Neutrophil (primary cell): ENCODE results near the gene ADAMTS2.

Experiments used
- H3K27ac ChIP-seq: fragments of 200-600 bp; sonication (generic); 2 replicates; pipeline ENCODE4 v1.5.1; 2016; ENCODE audit warnings: mild to moderate bottlenecking, moderate library complexity
- H3K27me3 ChIP-seq: fragments of 200-600 bp; sonication (generic); 2 replicates; pipeline ENCODE4 v1.6.0; 2016; ENCODE audit warnings: mild to moderate bottlenecking
- H3K36me3 ChIP-seq: fragments of 200-600 bp; sonication (generic); 2 replicates; pipeline ENCODE4 v1.5.1; 2017
- H3K4me1 ChIP-seq, 2 experiments: fragments of 200-600 bp in 1 of 2; sonication (generic) in 1 of 2; 1 replicate in 1 of 2; 2 replicates in 1 of 2; pipeline versions ENCODE4 v1.5.1 to v1.6.1; 2013 to 2016; ENCODE audit warnings: low read depth in 1 of 2, low read length in 1 of 2, mild to moderate bottlenecking in 1 of 2, moderate library complexity in 1 of 2; ENCODE audit not compliant: control insufficient read depth in 1 of 2, insufficient read depth in 1 of 2
- H3K4me3 ChIP-seq, 2 experiments: fragments of 200-600 bp in 1 of 2; sonication (generic) in 1 of 2; 1 replicate in 1 of 2; 2 replicates in 1 of 2; pipeline ENCODE4 v1.5.1; 2013 to 2016; ENCODE audit warnings: low read depth in 1 of 2, low read length in 1 of 2, mild to moderate bottlenecking in 1 of 2, moderate library complexity in 1 of 2
- H3K9me3 ChIP-seq: fragments of 200-600 bp; sonication (generic); 2 replicates; pipeline ENCODE4 v1.5.1; 2016
- TF ChIP-seq, protein P1 (sequence below): fragments of 200-600 bp; sonication (generic); IDR thresholded peaks from 2 replicates; pipeline ENCODE4 v1.5.1; 2016; ENCODE audit warnings: antibody characterized with exemption

ADAMTS2 gene

DNA sequence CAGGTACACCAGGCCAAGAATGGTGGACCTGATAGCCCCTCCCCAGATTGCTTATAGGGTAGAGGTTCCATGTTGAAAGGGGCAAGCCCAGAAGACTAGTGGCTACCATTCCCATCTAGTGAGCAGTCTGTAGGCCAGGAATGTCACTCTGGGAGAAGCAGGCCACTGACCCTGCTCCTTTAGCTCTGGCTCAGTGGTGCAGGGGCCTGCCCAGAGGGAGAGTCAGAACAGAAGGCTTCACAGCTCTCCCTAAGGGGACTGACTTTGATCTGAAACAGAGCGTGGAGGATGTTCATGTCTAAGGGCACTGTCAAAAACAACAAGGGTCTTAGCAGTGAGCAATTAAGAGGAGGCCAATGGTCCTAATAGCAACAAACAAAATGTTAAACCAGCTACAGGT, 203.4 kb downstream of the ADAMTS2 start:
- H3K27me3 ChIP-seq, result no peaks in the 10 kb centered on the region
- no peaks in the 10 kb centered on the region for H3K9me3 ChIP-seq
- H3K4me3 ChIP-seq, result no peak overlapping the region
- H3K4me1 ChIP-seq, result no peaks in the 10 kb centered on the region
- H3K36me3 ChIP-seq, result no peaks in the 10 kb centered on the region
- no peak overlapping the region for H3K27ac ChIP-seq
- TF ChIP-seq, protein P1, sequence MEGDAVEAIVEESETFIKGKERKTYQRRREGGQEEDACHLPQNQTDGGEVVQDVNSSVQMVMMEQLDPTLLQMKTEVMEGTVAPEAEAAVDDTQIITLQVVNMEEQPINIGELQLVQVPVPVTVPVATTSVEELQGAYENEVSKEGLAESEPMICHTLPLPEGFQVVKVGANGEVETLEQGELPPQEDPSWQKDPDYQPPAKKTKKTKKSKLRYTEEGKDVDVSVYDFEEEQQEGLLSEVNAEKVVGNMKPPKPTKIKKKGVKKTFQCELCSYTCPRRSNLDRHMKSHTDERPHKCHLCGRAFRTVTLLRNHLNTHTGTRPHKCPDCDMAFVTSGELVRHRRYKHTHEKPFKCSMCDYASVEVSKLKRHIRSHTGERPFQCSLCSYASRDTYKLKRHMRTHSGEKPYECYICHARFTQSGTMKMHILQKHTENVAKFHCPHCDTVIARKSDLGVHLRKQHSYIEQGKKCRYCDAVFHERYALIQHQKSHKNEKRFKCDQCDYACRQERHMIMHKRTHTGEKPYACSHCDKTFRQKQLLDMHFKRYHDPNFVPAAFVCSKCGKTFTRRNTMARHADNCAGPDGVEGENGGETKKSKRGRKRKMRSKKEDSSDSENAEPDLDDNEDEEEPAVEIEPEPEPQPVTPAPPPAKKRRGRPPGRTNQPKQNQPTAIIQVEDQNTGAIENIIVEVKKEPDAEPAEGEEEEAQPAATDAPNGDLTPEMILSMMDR, result no peak

DNA sequence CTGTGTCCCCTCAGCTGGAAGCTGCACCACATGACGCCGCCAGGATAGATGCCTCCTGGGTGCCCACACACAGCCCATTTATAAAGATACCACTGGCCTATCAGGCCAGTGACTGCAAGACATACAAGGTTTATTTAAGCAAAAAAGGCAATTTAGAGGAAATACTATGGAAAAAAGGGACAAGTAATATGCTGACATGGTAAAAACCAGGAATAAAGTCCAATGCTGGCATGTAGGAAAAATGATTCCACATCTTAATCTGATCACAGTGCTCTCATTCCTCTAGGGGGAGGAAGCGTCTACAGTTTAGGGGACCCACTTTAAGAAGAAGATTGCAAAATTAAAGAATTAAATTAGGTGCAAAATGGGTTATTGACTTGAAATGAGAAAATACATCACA, 205.0 kb downstream of the ADAMTS2 start:
- TF ChIP-seq, protein P1, result no peak
- Histone ChIP-seq H3K9me3 (no peaks in the 10 kb centered on the region), H3K36me3 (no peaks in the 10 kb centered on the region), H3K27ac (no peak overlapping the region), H3K4me1 (no peaks in the 10 kb centered on the region), H3K4me3 (no peak overlapping the region), H3K27me3 (no peaks in the 10 kb centered on the region)

DNA sequence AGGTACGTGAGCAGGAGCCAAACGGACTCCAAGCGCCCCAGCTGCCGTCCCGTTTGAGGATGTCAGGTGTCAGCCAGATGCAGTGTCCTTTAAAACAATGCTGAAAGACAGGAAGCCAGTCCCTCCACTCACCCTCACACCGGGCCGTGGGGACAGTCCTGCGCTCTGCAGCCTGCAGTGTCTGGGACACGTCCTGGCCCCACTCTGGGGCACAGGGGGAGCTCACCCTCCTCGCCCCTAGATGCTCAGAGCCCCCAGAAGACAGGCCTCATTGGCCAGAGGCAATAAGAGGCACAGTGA, 205.4 kb downstream of the ADAMTS2 start:
- Histone ChIP-seq H3K9me3 (no peaks in the 10 kb centered on the region), H3K27ac (no peak overlapping the region), H3K36me3 (no peaks in the 10 kb centered on the region), H3K4me1 (no peaks in the 10 kb centered on the region), H3K4me3 (no peak overlapping the region), H3K27me3 (no peaks in the 10 kb centered on the region)
- TF ChIP-seq, protein P1, result no peak

DNA sequence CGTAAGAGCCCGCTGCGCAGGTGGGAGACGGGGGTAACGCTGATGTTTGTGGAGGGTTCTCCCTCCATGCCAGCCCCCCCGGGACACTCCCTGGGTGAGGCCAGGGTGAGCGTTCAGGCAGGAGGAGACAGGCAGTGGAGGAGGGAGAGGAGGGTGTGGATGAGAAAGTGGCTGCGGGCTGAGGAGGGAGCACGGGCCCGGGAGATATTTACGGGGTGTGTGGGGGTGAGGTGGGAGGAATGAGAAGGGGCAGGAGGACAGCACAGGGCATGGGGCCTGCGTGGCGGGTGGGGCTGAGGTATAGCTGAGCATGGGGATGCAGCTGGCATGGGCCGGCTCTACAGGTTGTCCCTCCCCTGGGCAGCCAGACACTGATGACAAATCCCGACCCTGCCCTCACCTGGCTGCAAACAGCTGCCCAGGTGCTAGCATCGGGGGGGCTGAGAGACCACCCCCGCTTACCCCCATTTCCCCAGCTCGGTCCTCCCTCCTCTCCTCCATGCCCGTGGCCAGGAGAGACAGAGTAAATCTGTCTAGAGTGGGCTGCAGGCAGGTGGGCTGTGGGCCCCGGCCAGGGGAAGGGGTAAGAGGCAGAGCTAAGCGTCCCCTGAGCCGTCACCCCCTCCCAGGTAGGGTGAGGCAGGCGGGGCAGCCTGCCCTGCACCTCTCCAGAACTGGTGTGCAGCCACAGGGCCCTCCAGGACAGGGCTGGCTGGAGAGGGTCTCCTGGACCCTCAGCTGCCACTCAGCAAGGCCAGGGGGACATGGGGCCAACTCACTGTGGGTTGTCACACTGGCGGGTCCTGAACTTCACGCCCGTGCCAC, 205.9 kb downstream of the ADAMTS2 start:
- no peaks in the 10 kb centered on the region for H3K9me3 ChIP-seq
- no peaks in the 10 kb centered on the region for H3K4me1 ChIP-seq
- H3K36me3 ChIP-seq, result no peaks in the 10 kb centered on the region
- H3K27me3 ChIP-seq, result no peaks in the 10 kb centered on the region
- no peak overlapping the region for H3K4me3 ChIP-seq
- TF ChIP-seq, protein P1, result no peak
- H3K27ac ChIP-seq, result no peak overlapping the region

DNA sequence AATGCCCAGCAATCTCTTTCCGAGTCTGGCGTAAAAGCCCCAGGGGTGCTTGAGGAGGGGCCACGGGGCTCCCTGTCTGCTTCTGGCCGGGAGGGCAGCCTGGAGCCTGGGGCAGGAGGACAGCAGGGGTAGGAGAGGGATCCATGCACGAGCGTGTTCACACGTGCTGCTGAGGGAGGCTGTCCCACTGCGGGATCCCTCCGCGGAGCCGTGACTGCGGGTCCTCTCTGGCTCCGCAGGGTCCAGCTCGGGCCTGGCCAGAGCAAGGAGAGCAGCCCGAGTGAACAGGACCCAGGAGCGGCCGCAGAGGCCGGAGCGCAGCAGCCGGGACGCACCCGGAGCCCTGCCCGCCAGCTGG, 206.7 kb downstream of the ADAMTS2 start:
- Histone ChIP-seq H3K4me1 (no peaks in the 10 kb centered on the region), H3K27me3 (no peaks in the 10 kb centered on the region), H3K9me3 (no peaks in the 10 kb centered on the region), H3K27ac (no peak overlapping the region), H3K4me3 (no peak overlapping the region), H3K36me3 (no peaks in the 10 kb centered on the region)
- TF ChIP-seq, protein P1, result no peak
